Amniotic epithelial cell (primary cell): Measurements from ENCODE around the gene VTN.
"Not testable (repeated sequence)": the region's sequence is repeated elsewhere in the genome, so short reads cannot be mapped to it uniquely, and the experiment has no call there.

ENCODE experiments used
- DNase-seq: peaks from one replicate; pipeline ENCODE4 v3.0.0-alpha.2; 2010; ENCODE audit warnings: low read depth

The VTN gene

GRCh38 chr17:28342313-28342712, 27.8 kb downstream of the VTN start:
- DNase-seq, result no peak

GRCh38 chr17:28341516-28341915, 28.6 kb downstream of the VTN start:
- DNase-seq, result no peak

- DNase-seq, result no peak
These were observed 29.7 kb downstream of the VTN start for GRCh38 chr17:28340374-28340773.

- DNase-seq, result no peak
These were observed 30.7 kb downstream of the VTN start for GRCh38 chr17:28339431-28339830.

GRCh38 chr17:28338769-28339212, 31.3 kb downstream of the VTN start:
- not testable (repeated sequence) for DNase-seq

- DNase-seq, result peak; percentile 60
These were observed 31.9 kb downstream of the VTN start for GRCh38 chr17:28338056-28338768.

- peak; percentile 95 for DNase-seq
These were observed 33.9 kb downstream of the VTN start for GRCh38 chr17:28335959-28336871.

GRCh38 chr17:28335201-28335958, 34.7 kb downstream of the VTN start, which contains the start of the genes IFT20 and TNFAIP1:
IFT20 (minus strand) TSS chr17:28335472; CDS start chr17:28331985, 3,487 bp downstream.
TNFAIP1 (plus strand) TSS chr17:28335761; CDS start chr17:28339522, 3,761 bp downstream.
- peak; percentile 100 for DNase-seq

GRCh38 chr17:28334666-28335200, 35.4 kb downstream of the VTN start:
- peak; percentile 71 for DNase-seq

- DNase-seq, result no peak
These were observed 35.9 kb downstream of the VTN start for GRCh38 chr17:28334171-28334570.

- no peak for DNase-seq
These were observed 36.9 kb downstream of the VTN start for GRCh38 chr17:28333083-28333746.

- DNase-seq, result no peak
These were observed 38.2 kb downstream of the VTN start for GRCh38 chr17:28331891-28332420.

GRCh38 chr17:28330671-28331070, 39.4 kb downstream of the VTN start:
- DNase-seq, result no peak

- DNase-seq, result no peak
These were observed 41.8 kb downstream of the VTN start for GRCh38 chr17:28328325-28328724.

- peak; percentile 34 for DNase-seq
These were observed 42.4 kb downstream of the VTN start for GRCh38 chr17:28327709-28328108.

GRCh38 chr17:28327031-28327607, 43.0 kb downstream of the VTN start:
- DNase-seq, result peak; percentile 17

GRCh38 chr17:28326114-28326513, 44.0 kb downstream of the VTN start:
- DNase-seq, result no peak

GRCh38 chr17:28325211-28325610, 44.9 kb downstream of the VTN start:
- DNase-seq, result no peak

- DNase-seq, result no peak
These were observed 45.3 kb downstream of the VTN start for GRCh38 chr17:28324781-28325180.

GRCh38 chr17:28324267-28324745, 45.8 kb downstream of the VTN start:
- no peak for DNase-seq
